Brain pericyte (primary cell): Measurements from ENCODE around the gene OOSP3.
"Not testable (repeated sequence)": the region's sequence is repeated elsewhere in the genome, so short reads cannot be mapped to it uniquely, and the experiment has no call there.

Experiments used
- DNase-seq: peaks from one replicate; pipeline ENCODE4 v3.0.0-alpha.2; 2012; ENCODE audit warnings: low read depth, low spot score

OOSP3 gene, protein sequence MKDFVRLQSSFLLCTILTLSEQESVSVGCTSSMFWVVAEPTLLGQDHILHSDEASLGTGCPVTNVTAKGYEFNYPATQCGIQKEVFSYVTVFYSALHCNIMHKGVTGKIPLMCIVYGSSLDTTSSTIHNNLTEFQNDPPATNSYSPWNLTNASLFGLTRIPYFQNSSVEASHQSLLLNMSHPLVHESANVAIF

DNA sequence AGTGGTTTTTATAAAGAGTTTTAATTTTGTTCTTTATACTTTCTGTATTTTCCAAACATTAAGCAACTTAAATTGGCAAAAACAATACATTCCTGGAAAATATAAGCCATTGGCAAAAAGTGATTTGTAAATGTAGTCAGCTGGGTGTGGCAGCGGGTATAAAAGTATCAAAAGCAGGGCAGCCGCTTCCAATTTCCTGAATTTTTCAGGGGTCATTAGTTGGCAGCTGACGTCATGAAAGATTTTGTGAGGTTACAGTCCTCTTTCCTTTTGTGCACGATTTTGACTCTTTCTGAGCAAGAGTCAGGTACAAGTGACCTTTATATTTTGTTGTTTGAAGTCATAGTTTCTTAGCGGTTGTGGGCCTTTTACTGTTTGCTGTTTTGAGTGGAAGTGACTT lies at the start of gene OOSP3:
Gene OOSP3, plus strand, starts transcription at position 208 of the 400 bp plus-strand sequence. Its CDS starts 27 bp downstream, at position 235.
- DNase-seq: no peak

DNA sequence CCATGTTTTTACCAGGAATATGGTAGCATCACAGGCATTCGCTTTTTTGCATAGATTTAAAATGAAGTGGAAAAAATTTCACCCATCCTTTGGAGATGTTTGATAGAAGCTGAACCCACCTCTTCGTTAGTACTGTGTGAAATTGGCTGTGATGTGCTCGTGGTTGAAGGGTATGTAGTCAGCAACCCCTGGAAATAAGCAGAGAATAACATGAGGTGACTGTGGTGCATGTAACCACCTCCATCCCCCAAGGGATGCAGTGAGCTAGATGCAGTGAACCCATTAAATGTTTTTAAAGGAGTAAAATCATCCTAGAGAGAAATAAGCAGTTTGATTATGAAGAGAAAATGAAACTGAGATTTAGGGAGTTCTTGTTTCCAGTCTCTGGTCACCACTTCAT lies 49.2 kb upstream of the OOSP3 start:
- DNase-seq: no peak

DNA sequence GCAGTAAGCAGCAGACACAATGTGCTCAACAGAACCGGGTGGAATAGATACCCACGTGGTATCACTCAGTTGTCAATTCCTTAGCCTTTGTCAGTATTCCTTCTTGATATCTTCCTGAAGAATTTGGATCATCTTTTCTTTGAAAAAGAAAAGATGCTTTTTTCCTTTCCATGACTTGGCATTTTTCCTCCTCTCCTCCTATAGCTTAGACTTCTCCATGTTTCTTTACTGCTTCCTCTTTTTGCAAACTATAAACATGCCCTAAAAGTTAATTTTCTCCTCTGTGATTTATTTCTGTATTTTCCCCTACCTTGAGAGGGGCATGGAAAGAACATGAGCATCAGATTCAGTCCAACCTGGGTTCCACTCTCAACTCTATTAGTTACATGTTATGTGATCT lies 45.0 kb upstream of the OOSP3 start:
- DNase-seq: no peak

DNA sequence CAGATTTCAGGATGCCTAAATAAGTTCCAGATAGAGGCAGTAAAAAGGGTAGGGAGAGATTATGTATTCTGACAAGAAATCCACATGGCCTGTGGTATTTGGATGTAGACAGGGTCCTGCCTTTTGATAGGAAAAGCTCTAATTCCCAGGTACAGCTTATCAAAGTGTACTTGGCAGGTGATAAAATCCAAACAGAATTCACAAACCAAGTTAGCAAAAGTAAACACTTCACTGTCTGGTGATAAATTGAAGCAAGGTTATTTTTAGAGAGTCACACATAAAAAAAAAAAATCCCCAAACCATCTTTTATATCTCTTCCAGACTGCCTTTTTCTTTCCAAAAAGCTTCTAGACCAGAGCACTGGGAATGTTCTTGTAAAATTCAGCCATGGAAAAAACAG lies 39.0 kb upstream of the OOSP3 start:
- DNase-seq: no peak

DNA sequence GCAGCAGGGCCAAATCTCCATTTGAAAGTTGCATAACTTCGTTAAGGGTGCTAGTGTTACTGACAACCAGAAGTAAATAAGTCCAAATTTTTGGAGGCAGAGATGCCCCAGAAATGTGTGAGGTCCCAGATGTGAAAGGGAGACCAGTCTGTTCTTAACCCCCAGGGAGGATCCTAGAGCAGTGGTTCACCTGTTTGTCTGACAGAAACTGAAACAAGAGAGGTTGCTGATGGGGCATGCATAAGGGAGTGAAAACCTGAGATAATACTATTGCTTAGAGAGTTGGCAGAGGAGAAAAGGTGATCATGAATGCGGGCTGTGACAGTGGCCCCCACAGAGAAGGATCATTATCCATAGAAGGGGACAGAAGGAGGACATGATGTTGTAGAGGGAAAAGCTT lies 37.1 kb upstream of the OOSP3 start:
- no peak for DNase-seq

DNA sequence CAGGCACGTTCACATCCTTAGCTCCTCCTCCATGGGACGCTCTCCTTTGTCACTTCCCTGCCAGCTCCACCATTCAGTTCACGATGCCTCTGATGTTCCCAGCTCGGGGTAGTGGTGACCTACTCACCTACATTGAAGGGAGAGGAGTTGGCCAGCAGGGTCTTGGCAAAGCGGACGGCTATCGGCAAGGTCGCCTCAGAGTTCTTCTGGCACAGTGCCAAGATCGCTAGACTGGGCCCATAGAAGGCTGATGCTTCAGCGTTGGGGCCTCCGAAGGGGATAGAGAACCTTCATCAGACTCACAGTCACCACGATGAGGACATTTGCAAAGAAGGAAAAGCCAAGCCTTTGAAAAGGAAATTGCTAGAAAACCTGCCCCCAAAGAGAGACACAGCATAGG lies 36.3 kb upstream of the OOSP3 start:
- no peak for DNase-seq

DNA sequence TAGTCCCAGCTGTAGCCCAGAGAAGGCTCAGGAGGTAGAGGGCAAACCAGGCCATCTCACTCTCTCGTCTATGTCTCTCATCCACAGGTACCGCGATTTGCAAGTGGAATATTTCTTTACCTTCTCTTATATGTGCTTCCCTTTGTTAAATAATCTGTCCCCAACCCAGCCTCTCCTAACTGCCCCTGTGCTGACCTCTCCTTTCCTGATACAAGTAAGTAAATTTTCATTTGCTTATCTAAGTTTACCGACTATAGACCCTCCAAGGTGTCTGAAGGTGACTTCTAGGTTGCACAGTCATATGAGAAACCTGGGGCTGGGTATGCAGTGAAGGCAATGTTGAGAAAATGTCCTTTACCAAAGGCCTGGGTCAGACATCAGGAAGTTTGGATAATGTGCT lies 33.2 kb upstream of the OOSP3 start, which contains the start of gene CBLIF:
Gene CBLIF, minus strand, starts transcription at position 101 of the 400 bp plus-strand sequence. Its CDS starts 46 bp downstream, at position 55.
- no peak for DNase-seq

DNA sequence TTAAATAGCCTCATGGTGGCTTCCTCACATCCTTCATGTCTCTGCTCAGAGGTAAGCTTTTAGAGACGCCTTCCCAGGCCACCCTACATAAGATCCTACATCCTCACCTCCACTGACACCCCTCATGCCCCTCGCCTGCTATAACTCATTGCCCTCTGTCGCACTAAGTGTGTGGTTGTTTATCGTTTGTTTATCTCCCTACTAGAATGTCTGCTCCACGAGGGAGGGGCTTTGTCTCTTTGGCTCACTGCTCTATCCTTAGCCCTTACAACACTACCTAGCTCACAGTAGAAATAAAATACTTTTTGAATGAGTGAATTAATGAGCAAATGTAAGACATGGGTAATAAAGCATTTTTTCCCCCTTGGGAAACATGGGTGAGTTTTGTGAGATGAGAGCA lies 32.0 kb upstream of the OOSP3 start:
- no peak for DNase-seq

DNA sequence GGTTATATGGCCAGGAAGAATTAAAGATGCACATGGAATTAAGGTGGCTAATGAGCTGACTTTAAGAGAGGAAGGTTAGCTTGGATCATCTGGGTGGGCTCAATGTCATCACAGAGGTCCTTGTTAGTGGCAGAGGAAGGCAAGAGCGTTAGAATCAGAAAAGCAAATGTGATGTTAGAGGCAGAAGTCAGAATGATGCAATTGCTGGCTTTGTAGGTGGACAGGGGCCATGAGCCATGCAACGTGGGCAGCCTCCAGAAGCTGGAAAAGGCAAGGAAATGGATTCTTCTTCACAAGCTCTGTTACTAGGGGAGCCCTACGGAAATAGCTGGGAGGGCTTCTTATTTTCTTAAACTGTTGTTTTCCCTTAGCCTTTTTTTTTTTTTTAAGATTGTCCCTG lies 31.0 kb upstream of the OOSP3 start:
- no peak for DNase-seq

DNA sequence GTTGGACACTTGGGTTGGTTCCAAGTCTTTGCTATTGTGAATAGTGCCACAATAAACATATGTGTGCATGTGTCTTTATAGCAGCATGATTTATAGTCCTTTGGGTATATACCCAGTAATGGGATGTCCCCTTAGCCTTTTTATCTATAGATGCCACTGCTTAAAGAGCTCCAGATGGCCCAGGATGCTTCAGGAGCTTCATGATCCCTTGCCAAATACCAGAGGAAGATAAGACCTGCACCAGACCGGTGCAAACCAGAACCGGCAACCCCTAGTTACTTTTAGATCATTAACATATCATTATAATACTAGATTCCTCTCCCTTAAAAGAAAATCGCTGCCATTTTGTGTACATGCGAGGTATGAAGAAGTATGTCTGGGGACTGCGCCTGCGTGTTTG lies 30.1 kb upstream of the OOSP3 start:
- DNase-seq: not testable (repeated sequence)

DNA sequence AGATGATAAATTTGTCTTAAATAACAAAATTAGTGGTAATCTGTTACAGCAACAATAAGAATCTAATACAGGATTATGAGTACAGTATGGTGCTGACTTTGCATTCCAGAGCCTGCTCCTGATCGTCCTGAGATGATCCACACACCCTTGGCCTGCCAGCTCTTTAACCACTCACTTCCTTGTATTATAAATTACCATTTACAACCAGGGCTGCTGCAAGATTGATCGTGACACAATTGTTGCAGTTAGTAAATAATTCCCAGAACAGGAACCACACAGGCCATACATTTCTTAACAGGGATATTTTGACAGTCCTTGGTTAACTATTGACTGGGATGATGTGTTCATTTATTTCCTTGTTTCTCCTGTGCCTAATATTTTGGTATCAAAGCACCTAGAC lies 29.5 kb upstream of the OOSP3 start:
- no peak for DNase-seq

DNA sequence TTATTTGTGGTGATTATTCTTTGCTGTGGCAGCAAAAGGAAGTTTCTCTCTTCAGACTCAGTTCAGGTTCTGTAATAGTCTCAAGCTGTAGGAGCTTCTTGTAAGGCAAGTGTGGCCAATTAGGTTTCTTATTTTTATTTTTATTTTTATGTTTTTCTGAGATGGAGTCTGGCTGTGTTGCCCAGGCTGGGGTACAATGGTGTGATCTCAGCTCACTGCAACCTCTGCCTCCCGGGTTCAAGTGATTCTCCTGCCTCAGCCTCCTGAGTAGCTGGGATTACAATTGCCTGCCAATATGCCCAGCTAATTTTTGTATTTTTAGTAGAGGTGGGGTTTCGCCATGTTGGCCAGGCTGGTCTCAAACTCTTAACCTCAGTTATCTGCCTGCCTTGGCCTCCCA lies 29.0 kb upstream of the OOSP3 start:
- DNase-seq: not testable (repeated sequence)

DNA sequence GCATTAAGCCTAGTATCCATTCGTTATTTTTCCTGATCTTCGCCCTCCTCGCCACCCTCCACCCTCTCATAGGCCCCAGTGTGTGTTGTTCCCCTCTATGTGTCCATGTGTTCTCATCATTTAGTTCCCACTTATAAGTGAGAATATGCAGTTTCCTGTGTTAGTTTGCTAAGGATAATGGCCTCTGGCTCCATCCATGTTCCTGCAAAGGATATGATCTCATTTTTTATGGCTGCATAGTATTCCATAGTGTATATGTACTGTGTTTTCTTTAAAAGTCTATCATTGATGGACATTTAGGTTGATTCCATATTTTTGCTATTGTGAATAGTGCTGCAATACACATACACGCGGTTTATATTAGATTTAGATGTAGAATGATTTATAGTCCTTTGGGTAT lies 27.2 kb upstream of the OOSP3 start:
- not testable (repeated sequence) for DNase-seq

DNA sequence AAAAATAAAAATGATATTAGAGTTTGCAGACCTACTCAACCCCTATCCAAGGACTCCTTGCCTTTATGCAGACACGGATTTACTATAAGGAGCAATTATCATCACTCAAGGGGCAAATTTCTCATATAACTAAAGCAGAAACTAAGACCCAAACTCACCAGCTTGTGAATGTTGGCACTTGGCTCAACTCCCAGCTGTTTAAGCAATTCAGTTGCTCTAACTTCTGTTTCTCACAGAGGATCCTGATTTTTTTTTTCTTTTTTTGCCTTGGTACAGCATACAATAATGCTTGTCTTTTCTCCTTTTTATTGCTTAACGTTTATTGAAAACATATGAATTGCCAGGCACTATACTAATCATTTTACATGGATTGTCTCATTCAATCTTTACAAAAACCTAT lies 23.7 kb upstream of the OOSP3 start:
- no peak for DNase-seq

DNA sequence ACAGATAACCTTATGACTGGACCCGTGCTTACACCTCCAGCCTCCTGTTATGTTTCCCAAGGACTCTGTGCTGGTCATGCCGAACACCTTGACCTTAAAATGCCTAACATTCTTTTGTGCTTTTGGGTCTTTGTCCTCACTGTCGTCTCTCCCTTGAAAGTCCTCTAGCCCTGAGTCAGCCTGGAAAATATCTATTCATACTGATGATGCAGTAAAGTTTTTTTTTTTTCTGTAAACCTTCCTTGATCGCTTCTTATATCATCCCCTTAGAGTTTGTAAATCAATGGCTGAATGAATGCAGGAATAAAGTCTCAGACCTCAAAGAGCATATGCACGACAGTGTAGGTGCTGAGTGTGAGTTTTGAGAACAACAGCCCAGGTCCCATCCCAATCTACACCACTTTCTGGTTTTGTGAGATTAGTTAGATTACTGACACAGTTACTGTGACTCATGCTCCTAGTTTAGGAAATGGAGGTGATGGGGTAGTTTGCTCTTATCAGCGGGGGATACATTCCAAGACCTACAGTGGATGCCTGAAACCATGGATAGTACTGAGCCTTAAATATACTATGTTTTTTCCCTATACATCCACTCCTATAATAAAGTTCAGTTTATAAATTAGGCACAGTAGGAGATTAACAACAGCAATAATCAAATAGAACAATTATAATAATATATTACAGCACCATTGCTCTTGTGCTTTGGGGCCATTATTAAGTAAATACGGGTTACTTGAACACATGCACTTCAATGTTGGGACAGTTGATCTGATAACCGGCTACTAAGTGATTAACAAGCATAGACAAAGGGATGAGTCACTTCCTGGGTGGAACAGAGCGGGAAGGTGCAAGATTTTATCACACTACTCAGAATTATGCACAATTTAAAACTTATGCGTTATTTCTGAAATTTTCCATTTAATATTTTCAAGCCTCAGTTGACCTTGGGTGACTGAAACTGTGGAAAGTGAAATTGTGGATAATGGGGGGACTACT lies 20.8 kb upstream of the OOSP3 start:
- DNase-seq: no peak

DNA sequence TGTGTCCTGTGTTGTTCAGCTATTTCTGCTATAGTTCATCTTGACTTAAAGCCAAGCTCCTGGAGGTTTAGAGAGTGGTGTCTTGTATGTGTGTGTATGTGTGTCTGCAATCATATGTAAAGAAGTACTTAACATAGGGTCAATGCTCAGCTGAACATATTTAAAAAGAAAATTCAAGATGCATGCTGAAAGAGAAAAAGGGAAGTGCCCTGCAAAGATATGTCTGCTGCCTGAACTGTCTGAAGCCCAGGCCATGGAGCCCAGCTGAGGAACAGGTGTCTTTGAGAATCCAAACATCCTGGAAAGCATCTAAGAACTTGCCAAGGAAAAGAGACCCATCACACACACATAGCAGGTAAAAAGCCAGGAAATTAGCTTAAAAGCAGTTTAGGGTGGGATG lies 18.9 kb upstream of the OOSP3 start:
- no peak for DNase-seq

DNA sequence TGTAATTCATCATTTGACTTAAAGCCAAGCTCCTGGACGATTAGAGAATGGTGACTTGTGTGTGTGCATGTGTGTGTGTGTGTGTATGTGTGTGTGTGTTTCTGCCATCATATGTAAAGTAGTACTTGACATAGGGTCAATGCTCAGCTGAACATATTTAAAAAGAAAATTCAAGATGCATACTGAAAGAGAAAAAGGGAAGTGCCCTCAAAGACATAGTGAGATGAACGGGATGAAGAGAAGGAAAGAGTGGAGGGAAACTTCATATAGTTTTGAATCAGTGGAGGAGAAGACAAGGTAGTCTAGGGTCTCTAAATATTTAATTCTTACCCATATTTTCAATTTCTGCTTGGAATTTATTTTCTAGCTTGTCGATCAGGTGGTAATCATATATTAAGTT lies 16.3 kb upstream of the OOSP3 start:
- no peak for DNase-seq

DNA sequence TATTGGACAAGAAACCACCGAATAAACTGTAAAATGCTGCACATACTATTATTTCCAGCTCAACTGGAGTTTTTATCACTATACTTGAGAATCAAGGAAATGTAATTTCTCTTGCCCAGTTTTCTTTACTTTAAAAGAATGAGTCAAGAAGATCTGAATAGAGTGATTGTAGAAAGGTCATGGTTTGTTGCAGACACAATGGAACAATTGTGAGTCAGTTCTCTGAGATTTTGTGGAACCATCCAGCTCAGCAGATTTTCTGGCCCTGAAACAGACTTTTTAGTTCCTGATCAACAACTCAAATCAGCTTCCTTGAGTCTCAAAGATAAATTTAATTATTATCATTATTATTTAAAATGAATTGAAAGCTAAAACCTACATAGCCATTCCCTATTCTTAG lies 13.6 kb upstream of the OOSP3 start:
- no peak for DNase-seq

DNA sequence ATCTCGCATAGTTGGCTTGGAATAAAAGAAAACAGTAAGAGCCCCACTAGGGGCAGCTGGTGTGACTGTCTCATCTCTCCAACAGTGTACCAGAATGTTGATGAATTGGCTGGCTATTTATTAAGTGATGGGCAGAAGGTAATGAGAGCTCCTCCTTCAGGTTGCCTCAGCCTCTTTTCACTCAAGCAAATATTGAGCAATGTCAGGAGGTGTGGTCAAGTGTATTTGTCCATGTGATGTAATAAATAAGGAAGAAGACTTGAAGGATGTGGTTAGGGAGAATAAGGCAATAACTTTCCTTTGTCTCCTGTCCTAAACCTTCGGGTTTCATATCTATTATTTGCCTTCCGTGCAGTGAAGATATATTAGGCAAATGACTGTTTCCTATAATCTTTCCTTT lies 12.2 kb upstream of the OOSP3 start, which contains the start of gene TCN1:
Gene TCN1, minus strand, starts transcription at position 91 of the 400 bp plus-strand sequence. Its CDS starts 17 bp downstream, at position 74.
- DNase-seq: no peak

DNA sequence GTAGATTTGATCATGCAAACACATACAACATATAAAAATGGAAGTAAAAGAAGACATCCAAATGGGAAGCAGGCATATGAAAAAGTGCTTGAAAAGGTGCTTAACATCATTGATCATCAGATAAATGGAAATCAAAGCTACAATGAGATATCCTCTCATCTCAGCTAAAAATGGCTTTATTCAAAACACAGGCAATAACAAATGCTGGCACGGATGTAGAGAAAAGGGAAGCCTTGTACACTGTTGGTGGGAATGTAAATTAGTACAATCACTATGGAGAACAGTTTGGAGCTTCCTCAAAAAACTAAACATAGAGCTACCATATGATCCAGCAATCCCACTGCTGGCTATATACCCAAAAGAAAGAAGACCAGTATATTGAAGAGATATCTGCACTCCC lies 11.7 kb upstream of the OOSP3 start:
- no peak for DNase-seq

DNA sequence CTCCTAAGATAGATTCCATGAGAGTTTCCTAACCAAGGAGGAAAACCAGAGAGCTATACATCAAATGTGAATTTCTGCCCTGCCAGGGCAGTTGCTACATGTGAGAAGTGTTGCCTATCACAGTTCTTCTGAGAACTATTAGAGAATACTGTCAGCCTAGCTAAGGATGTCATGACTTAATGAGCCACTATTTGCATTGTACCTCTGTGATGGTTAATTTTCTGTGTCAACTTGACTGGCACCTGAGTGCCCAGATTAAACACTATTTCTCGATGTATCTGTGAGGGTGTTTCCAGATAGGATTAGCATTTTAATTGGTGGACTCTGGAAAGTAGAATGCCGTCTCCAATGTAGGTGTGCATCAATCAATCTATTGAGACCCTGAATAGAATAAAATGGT lies 10.6 kb upstream of the OOSP3 start:
- DNase-seq: no peak

DNA sequence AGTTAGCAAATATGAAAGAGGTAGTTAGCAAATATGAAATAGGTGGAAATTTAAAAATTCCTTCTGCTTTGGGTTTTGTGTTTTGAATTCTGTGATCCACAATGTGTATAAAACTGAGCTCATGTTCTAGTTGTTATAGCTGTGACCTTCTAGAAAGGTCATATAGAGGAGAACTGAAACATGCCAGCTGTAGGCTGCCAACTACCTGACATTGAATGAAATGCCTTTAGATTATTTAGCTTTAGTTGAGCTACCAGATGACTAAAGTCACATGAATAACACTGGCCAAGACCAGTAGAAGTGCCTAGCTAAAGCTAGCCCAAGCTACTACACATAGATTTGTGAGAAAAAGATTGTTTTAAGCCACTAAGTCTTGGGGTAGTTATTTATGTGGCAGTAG lies 6.5 kb upstream of the OOSP3 start:
- no peak for DNase-seq
